ENCODE data around the gene CFAP69. TPM values are rescaled to one million over a fixed set of nuclear protein-coding genes. Genes with fewer than 3 reads are reported as not detected.

The CFAP69 gene
- total RNA-seq, 1 experiment from 2014 or later = 15.0 TPM

GRCh38 chr7:90229682-90230081, 15.3 kb upstream of the CFAP69 start:
- H3F3A ChIP-seq (ENCODE audit: insufficient read depth, low read depth) = no peaks in the 10 kb centered on the region
- H3K9me3 ChIP-seq (ENCODE audit: insufficient read depth, low read depth) = no peaks in the 10 kb centered on the region
- ChIA-PET CTCF (no interaction called here), POLR2A (ENCODE audit: unreplicated experiment) (no interaction called here)
- intact Hi-C loops (cut with micrococcal nuclease; ENCODE audit: unreplicated experiment) = no loop called here
- no peaks in the 10 kb centered on the region for H3K36me3 ChIP-seq (ENCODE audit: low read depth)
- no peak overlapping the region for H3K27ac ChIP-seq
- no peak for DNase-seq
- TF ChIP-seq EZH2 (IDR thresholded peaks at IDR 0.05; ENCODE audit: low read depth) = no peak
- H3K27me3 ChIP-seq (ENCODE audit: insufficient read depth, low read depth) = no peaks in the 10 kb centered on the region
- no peaks in the 10 kb centered on the region for H3K9me2 ChIP-seq (ENCODE audit: insufficient read depth)
- H3K4me3 ChIP-seq = no peak overlapping the region
- H4K20me1 ChIP-seq (ENCODE audit: insufficient read depth) = no peaks in the 10 kb centered on the region
- BruUV-seq (replicated peaks) = no TSS peak
- no peaks in the 10 kb centered on the region for H3K4me1 ChIP-seq (replicated peaks; ENCODE audit: insufficient read depth)
- H2AFZ ChIP-seq = no peak overlapping the region
- no peak overlapping the region for H3K4me2 ChIP-seq
- H3K79me2 ChIP-seq (ENCODE audit: low read depth) = no peaks in the 10 kb centered on the region

- BruUV-seq (replicated peaks) = no TSS peak
- Histone ChIP-seq H3K27ac (no peak overlapping the region), H3K79me2 (ENCODE audit: low read depth) (no peaks in the 10 kb centered on the region), H3K36me3 (ENCODE audit: low read depth) (no peaks in the 10 kb centered on the region), H4K20me1 (ENCODE audit: insufficient read depth) (no peaks in the 10 kb centered on the region), H3F3A (ENCODE audit: insufficient read depth, low read depth) (no peaks in the 10 kb centered on the region), H3K9me2 (ENCODE audit: insufficient read depth) (no peaks in the 10 kb centered on the region), H3K4me1 (replicated peaks; ENCODE audit: insufficient read depth) (no peaks in the 10 kb centered on the region), H3K4me2 (no peak overlapping the region), H3K27me3 (ENCODE audit: insufficient read depth, low read depth) (no peaks in the 10 kb centered on the region), H3K4me3 (no peak overlapping the region), H3K9me3 (ENCODE audit: insufficient read depth, low read depth) (no peaks in the 10 kb centered on the region), H2AFZ (no peak overlapping the region)
- CTCF ChIA-PET = no interaction called here
- TF ChIP-seq EZH2 (IDR thresholded peaks at IDR 0.05; ENCODE audit: low read depth) = no peak
- TF ChIP-seq, protein P1, sequence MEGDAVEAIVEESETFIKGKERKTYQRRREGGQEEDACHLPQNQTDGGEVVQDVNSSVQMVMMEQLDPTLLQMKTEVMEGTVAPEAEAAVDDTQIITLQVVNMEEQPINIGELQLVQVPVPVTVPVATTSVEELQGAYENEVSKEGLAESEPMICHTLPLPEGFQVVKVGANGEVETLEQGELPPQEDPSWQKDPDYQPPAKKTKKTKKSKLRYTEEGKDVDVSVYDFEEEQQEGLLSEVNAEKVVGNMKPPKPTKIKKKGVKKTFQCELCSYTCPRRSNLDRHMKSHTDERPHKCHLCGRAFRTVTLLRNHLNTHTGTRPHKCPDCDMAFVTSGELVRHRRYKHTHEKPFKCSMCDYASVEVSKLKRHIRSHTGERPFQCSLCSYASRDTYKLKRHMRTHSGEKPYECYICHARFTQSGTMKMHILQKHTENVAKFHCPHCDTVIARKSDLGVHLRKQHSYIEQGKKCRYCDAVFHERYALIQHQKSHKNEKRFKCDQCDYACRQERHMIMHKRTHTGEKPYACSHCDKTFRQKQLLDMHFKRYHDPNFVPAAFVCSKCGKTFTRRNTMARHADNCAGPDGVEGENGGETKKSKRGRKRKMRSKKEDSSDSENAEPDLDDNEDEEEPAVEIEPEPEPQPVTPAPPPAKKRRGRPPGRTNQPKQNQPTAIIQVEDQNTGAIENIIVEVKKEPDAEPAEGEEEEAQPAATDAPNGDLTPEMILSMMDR (conservative IDR thresholded peaks at IDR 0.05) = no peak
- POLR2A ChIA-PET (ENCODE audit: unreplicated experiment) = no interaction called here
- intact Hi-C loops (cut with micrococcal nuclease; ENCODE audit: unreplicated experiment) = no loop called here
- DNase-seq = no peak
Measured at GRCh38 chr7:90230834-90231233, 14.1 kb upstream of the CFAP69 start.

DNA sequence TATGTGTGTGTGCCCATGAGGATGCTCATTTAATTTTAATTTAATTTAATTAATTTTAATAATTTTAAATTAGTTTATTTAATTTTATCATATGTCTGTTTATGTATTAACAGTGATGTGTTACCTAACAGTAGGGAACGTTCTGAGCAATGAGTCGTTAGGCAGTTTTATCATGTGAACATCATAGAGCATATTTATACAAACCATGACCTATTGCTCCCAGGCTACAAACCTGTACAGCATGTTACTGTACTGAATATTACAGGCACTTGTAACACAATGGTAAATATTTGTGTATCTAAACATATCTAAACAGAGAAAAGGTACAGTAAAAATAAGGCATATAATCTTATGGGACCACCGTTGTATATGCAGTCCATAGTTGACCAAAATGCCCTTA, 13.7 kb upstream of the CFAP69 start:
- no peaks in the 10 kb centered on the region for H3K9me3 ChIP-seq (ENCODE audit: insufficient read depth, low read depth)
- POLR2A ChIA-PET (ENCODE audit: unreplicated experiment) = no interaction called here

More for the DNA sequence above, 13.7 kb upstream of the CFAP69 start:
- CTCF ChIA-PET = no interaction called here
- Histone ChIP-seq H3K27ac (no peak overlapping the region), H3F3A (ENCODE audit: insufficient read depth, low read depth) (no peaks in the 10 kb centered on the region), H3K9me2 (ENCODE audit: insufficient read depth) (no peaks in the 10 kb centered on the region), H3K27me3 (ENCODE audit: insufficient read depth, low read depth) (no peaks in the 10 kb centered on the region), H2AFZ (no peak overlapping the region), H3K79me2 (ENCODE audit: low read depth) (no peaks in the 10 kb centered on the region), H4K20me1 (ENCODE audit: insufficient read depth) (no peaks in the 10 kb centered on the region), H3K4me3 (no peak overlapping the region), H3K4me2 (no peak overlapping the region), H3K4me1 (replicated peaks; ENCODE audit: insufficient read depth) (no peaks in the 10 kb centered on the region), H3K36me3 (ENCODE audit: low read depth) (no peaks in the 10 kb centered on the region)
- intact Hi-C loops (cut with micrococcal nuclease; ENCODE audit: unreplicated experiment) = no loop called here
- no TSS peak for BruUV-seq (replicated peaks)
- TF ChIP-seq EZH2 (IDR thresholded peaks at IDR 0.05; ENCODE audit: low read depth) = no peak
- TF ChIP-seq, protein P1 (conservative IDR thresholded peaks at IDR 0.05) = no peak
- no peak for DNase-seq

All from PC-9 (cell line).